Activated CD4-positive, alpha-beta T cell treated with anti-CD3 and anti-CD28 coated beads, Interleukin-2, amount 10 ng/mL, durations not matched to agents 7 days and 5 days (primary cell): Measurements from ENCODE around the gene EIF4E1B. TPM values are rescaled to one million over a fixed set of nuclear protein-coding genes. Genes with fewer than 3 reads are reported as not detected.

Source experiments
- CTCF ChIA-PET: fragments of 350-600 bp; sonication (Branson Sonifier 250); formaldehyde crosslinking; loops from one replicate; lab custom pipeline; 2021; ENCODE audit warnings: antibody characterized with exemption; lab: Charles Lee
- POLR2A ChIA-PET: fragments of 350-600 bp; sonication (Branson Sonifier 250); formaldehyde crosslinking; loops from one replicate; lab custom pipeline; 2021; ENCODE audit warnings: antibody characterized with exemption; lab: Charles Lee
- DNase-seq: peaks from one replicate; pipeline ENCODE4 v3.0.0-alpha.2; 2020
- H3K27ac Mint-ChIP-seq: one replicate; pipeline ENCODE4 v1.8.0; 2021; ENCODE audit warnings: mild to moderate bottlenecking, moderate library complexity, mixed read lengths
- H3K27me3 Mint-ChIP-seq: one replicate; pipeline ENCODE4 v1.8.0; 2021; ENCODE audit warnings: mixed read lengths
- H3K36me3 Mint-ChIP-seq: one replicate; pipeline ENCODE4 v1.8.0; 2021; ENCODE audit warnings: low read depth, mixed read lengths
- H3K4me1 Mint-ChIP-seq: one replicate; pipeline ENCODE4 v1.8.0; 2021; ENCODE audit warnings: mixed read lengths
- H3K4me3 Mint-ChIP-seq: one replicate; pipeline ENCODE4 v1.8.0; 2021; ENCODE audit warnings: mild to moderate bottlenecking, moderate library complexity, mixed read lengths
- H3K9me3 Mint-ChIP-seq: one replicate; pipeline ENCODE4 v1.8.0; 2021; ENCODE audit warnings: mixed read lengths
- total RNA-seq, 2 experiments: library from RNA; stranded (reverse); gene quantifications; one replicate each; pipeline ENCODE4 v1.2.3, GENCODE V29; 2021

Gene EIF4E1B
- total RNA-seq, 2 experiments from 2014 or later: not detected

DNA sequence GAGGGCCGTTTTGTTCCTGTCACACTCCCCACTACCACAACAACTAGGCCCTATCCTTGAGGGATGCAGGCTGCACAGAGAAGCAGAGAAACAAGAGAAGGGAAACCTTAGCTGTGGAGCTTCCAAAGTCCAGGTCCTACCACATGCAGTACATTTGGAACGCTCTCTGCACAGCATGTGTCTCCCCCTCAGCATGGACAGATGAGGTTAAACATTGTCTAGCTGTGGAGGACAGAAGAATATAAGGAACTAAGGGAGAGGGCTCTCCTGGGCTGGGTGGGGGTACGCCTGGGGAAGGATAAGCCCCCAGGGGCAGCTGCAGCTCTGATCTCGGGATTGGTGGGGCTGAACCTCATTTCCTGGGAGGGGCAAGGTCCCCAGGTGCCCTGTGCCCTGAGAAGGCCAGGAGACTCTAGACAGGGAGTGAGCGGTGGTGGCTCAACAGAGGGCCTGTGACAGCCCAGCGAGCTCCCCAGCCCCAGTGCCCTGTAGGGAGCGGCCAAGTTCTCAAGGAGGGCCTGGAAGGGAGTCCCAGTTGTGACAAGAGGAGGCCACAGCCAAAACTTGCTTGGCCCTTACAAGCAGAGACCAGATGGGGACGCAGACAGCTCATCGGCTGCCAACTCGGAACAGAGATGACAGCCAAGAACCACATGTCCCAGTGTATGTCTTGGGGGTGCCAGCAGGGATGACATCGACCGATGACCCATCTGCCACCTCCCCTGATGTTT lies 46.9 kb downstream of the EIF4E1B start:
- POLR2A ChIA-PET: no interaction called here
- Mint-ChIP-seq H3K4me1 (no peaks in the 10 kb centered on the region), H3K36me3 (no peaks in the 10 kb centered on the region), H3K9me3 (no peaks in the 10 kb centered on the region), H3K27me3 (peaks cover 35% of the 10 kb centered on the region), H3K27ac (no peak overlapping the region), H3K4me3 (no peak overlapping the region)
- CTCF ChIA-PET: interaction anchor here (1.1 kb wide), 1 partner anchor 16 kb away, joined by 4 read pairs; no protein-coding TSS in a partner anchor
- no peak for DNase-seq

- H3K4me3 Mint-ChIP-seq: no peak overlapping the region
- H3K4me1 Mint-ChIP-seq: no peaks in the 10 kb centered on the region
- H3K27ac Mint-ChIP-seq: no peak overlapping the region
- H3K27me3 Mint-ChIP-seq: peaks cover 43% of the 10 kb centered on the region
- CTCF ChIA-PET: interaction anchor here (0.7 kb wide), 1 partner anchor 9 kb away, joined by 4 read pairs; no protein-coding TSS in a partner anchor
- no peak for DNase-seq
- H3K9me3 Mint-ChIP-seq: no peaks in the 10 kb centered on the region
- H3K36me3 Mint-ChIP-seq: no peaks in the 10 kb centered on the region
- POLR2A ChIA-PET: no interaction called here
These were observed 48.1 kb downstream of the EIF4E1B start for GRCh38 chr5:176678584-176678983.

DNA sequence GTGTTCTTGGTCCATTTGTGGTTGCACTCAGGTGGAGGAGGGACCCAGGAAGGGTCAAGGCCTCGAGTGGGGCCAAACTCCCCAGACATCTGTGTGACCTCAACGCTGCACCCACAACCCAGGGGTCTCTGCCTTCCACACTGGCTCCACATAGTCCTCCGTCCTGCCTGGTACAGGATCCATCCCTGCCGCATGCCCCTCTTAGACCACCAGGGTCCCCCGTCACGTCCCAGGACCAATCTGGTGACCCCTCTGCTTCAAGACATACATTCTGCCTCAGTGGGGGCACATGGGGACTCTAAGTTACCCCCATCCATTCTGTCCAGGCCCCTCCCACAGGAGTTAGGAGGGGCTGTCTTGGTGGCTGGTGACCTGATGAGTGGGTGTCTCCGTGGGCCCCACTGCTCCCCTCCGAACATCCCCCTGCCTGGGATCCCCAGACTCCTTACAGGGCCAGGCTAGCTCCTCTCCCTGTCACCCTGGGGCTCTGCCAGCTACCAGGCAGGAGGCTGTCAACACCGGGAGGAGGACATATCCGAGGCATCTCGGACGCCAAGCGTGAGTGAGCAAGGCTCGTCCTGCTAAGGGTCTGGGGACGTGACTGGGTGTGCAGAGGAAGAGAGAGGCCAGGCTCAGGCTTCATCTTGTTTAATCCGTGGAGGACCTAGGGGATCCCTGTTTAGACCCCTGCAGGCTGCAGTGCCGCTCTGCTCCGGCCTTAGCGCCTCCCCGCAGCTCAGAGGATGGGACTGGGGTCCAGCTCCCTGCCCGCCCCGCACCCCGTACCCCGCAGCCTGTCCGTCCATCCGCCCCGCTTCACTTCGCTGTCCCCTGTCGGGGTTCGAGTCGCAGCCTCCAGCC lies 49.1 kb downstream of the EIF4E1B start:
- Mint-ChIP-seq H3K27me3 (peaks cover 50% of the 10 kb centered on the region), H3K4me3 (no peak overlapping the region), H3K9me3 (no peaks in the 10 kb centered on the region), H3K27ac (no peak overlapping the region), H3K36me3 (no peaks in the 10 kb centered on the region), H3K4me1 (no peaks in the 10 kb centered on the region)
- CTCF ChIA-PET: interaction anchor here (0.7 to 2.0 kb wide), 3 partner anchors 19 to 141 kb away, joined by 3 to 9 read pairs (median 3); no protein-coding TSS in a partner anchor
- POLR2A ChIA-PET: no interaction called here
- no peak for DNase-seq

DNA sequence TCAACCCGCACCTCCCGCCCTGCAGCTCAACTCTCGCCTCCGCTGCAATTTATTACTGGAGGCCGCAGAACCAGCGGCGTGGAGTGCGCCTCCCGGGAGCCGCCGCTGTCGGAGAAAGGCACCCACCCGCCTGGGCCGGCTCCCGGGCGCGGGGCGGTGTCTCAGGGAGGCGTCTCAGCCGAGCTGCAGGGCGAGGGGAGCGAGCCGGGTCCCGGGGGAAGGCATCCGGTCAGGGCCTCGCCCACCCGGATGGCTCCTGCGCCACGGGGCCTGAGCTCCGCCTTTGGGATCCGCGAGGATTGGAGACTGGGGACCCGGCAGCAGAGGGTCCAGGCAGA lies 49.7 kb downstream of the EIF4E1B start:
- H3K36me3 Mint-ChIP-seq: no peaks in the 10 kb centered on the region
- H3K27me3 Mint-ChIP-seq: peaks cover 56% of the 10 kb centered on the region
- POLR2A ChIA-PET: no interaction called here
- H3K27ac Mint-ChIP-seq: no peak overlapping the region
- CTCF ChIA-PET: interaction anchor here (0.7 to 2.0 kb wide), 3 partner anchors 19 to 140 kb away, joined by 3 to 9 read pairs (median 3); no protein-coding TSS in a partner anchor
- H3K4me3 Mint-ChIP-seq: no peak overlapping the region
- H3K9me3 Mint-ChIP-seq: peaks cover 2% of the 10 kb centered on the region
- H3K4me1 Mint-ChIP-seq: no peaks in the 10 kb centered on the region
- DNase-seq: no peak

DNA sequence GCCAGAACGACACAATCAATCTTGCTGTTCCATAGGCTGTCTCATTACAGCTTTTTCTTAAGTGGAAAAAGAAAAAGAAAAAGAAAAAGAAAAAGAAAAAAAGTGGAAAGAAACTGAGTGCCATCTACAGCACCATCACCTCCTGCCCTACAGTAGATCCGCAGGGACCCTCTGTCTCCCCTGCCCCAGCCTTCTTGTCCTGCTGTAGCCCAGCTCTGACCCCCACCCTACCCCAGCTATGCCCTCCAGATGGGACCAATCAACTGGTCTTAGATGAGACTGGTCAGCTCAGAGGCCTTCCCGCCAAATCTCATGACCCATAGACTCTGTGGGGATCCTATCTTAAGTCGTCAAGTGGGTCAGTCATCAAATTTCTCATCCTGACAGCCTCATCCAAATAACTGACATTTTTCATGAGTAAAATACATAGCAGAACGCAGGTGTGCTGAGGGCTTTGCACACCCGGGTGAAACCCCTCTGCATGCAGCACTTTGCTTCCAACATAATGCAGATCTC lies 51.6 kb downstream of the EIF4E1B start:
- ChIA-PET CTCF (interaction anchor here (0.9 kb wide), 1 partner anchor 16 kb away, joined by 3 read pairs; no protein-coding TSS in a partner anchor), POLR2A (no interaction called here)
- H3K4me1 Mint-ChIP-seq: no peaks in the 10 kb centered on the region
- DNase-seq: no peak
- H3K4me3 Mint-ChIP-seq: no peak overlapping the region
- H3K36me3 Mint-ChIP-seq: no peaks in the 10 kb centered on the region
- H3K27me3 Mint-ChIP-seq: peaks cover 63% of the 10 kb centered on the region
- peaks cover 3% of the 10 kb centered on the region for H3K9me3 Mint-ChIP-seq
- H3K27ac Mint-ChIP-seq: no peak overlapping the region

DNA sequence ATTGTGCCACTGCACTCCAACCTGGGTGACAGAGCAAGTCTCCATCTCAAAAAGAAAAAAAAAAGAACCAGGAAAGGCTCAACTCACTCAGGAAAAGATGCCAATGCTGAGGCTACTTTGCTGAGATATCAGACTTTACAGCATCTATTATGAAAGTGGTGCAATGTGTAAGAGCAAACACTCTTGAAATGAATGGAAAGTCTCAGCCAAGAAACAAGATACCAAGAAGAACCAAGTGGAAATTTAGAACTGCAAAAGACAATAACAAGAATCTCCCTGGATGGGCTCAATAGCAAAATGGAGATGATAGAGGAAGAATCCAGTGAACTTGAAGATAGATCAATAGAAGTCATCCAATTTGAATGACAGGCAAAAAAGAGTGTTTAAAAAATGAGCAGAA lies 54.5 kb downstream of the EIF4E1B start:
- ChIA-PET CTCF (no interaction called here), POLR2A (no interaction called here)
- Mint-ChIP-seq H3K4me1 (no peaks in the 10 kb centered on the region), H3K27me3 (peaks cover 47% of the 10 kb centered on the region), H3K27ac (no peak overlapping the region), H3K4me3 (no peak overlapping the region), H3K9me3 (peaks cover 5% of the 10 kb centered on the region), H3K36me3 (no peaks in the 10 kb centered on the region)
- DNase-seq: no peak

- no peak overlapping the region for H3K4me3 Mint-ChIP-seq
- H3K9me3 Mint-ChIP-seq: peaks cover 5% of the 10 kb centered on the region
- no peak for DNase-seq
- no peaks in the 10 kb centered on the region for H3K36me3 Mint-ChIP-seq
- ChIA-PET POLR2A (no interaction called here), CTCF (interaction anchor here (1.0 to 1.3 kb wide), 2 partner anchors 9 to 26 kb away, joined by 3 to 4 read pairs; no protein-coding TSS in a partner anchor)
- no peaks in the 10 kb centered on the region for H3K4me1 Mint-ChIP-seq
- peaks cover 38% of the 10 kb centered on the region for H3K27me3 Mint-ChIP-seq
- no peak overlapping the region for H3K27ac Mint-ChIP-seq
These were observed 56.8 kb downstream of the EIF4E1B start for GRCh38 chr5:176687247-176687646.

DNA sequence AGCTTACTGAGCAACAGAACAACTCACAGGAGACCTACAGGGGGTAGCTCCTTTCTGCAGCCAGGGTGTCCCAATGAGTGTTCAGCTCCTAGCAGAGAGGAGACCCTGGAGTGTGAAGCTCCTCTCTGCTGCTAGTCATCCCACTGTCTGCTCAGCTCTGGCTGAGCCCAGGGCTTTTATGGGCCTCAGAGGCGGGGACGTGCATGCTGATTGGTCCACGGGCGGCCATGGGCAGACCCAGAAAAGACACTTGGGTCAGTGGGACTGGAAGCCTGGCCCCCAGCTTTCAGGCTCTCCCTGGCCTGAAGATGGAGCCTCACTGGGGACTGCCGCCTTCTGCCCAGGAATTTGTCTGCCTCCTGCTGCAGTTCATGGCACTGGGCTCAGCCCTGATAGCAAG lies 57.4 kb downstream of the EIF4E1B start:
- Mint-ChIP-seq H3K36me3 (no peaks in the 10 kb centered on the region), H3K27me3 (peaks cover 37% of the 10 kb centered on the region), H3K9me3 (peaks cover 5% of the 10 kb centered on the region), H3K4me3 (no peak overlapping the region), H3K4me1 (no peaks in the 10 kb centered on the region), H3K27ac (no peak overlapping the region)
- no peak for DNase-seq
- ChIA-PET CTCF (interaction anchor here (0.6 to 1.3 kb wide), 4 partner anchors 9 to 512 kb away, joined by 3 to 10 read pairs (median 4); no protein-coding TSS in a partner anchor), POLR2A (no interaction called here)

GRCh38 chr5:176690911-176691310 lies 60.4 kb downstream of the EIF4E1B start:
- Mint-ChIP-seq H3K4me3 (no peak overlapping the region), H3K36me3 (no peaks in the 10 kb centered on the region), H3K27ac (no peak overlapping the region), H3K27me3 (peaks cover 28% of the 10 kb centered on the region), H3K9me3 (peaks cover 2% of the 10 kb centered on the region), H3K4me1 (no peaks in the 10 kb centered on the region)
- ChIA-PET POLR2A (no interaction called here), CTCF (interaction anchor here (0.9 kb wide), 1 partner anchor 23 kb away, joined by 4 read pairs; no protein-coding TSS in a partner anchor)
- DNase-seq: no peak

DNA sequence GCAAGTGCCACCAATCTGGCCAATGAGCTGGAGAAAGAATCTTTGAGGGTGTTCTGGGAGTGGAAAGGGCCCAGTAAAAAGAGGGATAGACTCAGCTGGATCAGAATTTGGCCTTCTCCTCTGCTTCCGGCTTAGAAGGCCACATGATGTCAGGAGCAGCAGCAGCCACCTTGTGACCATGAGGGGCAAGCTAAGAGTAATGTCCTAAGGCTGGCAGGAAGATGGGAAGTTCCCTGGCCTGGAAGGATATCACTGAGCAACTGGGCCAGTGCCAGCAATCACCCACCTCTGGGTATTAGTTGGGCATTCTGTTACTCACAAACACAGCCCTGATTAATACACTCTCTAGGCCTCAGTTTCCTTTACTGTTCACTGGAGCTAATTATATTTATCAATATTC lies 61.0 kb downstream of the EIF4E1B start:
- POLR2A ChIA-PET: no interaction called here
- peaks cover 28% of the 10 kb centered on the region for H3K27me3 Mint-ChIP-seq
- H3K4me1 Mint-ChIP-seq: no peaks in the 10 kb centered on the region
- H3K4me3 Mint-ChIP-seq: no peak overlapping the region
- no peak for DNase-seq
- no peak overlapping the region for H3K27ac Mint-ChIP-seq
- CTCF ChIA-PET: interaction anchor here (0.9 kb wide), 1 partner anchor 22 kb away, joined by 4 read pairs; no protein-coding TSS in a partner anchor
- no peaks in the 10 kb centered on the region for H3K36me3 Mint-ChIP-seq
- H3K9me3 Mint-ChIP-seq: peaks cover 2% of the 10 kb centered on the region

GRCh38 chr5:176692326-176692725 lies 61.9 kb downstream of the EIF4E1B start:
- Mint-ChIP-seq H3K4me1 (no peaks in the 10 kb centered on the region), H3K4me3 (no peak overlapping the region), H3K27me3 (peaks cover 35% of the 10 kb centered on the region), H3K36me3 (no peaks in the 10 kb centered on the region), H3K27ac (no peak overlapping the region), H3K9me3 (no peaks in the 10 kb centered on the region)
- CTCF ChIA-PET: interaction anchor here (0.9 to 1.3 kb wide), 3 partner anchors 8 to 31 kb away, joined by 3 read pairs; no protein-coding TSS in a partner anchor
- POLR2A ChIA-PET: no interaction called here
- no peak for DNase-seq

GRCh38 chr5:176692839-176693476 lies 62.5 kb downstream of the EIF4E1B start:
- Mint-ChIP-seq H3K4me1 (no peaks in the 10 kb centered on the region), H3K36me3 (no peaks in the 10 kb centered on the region), H3K9me3 (no peaks in the 10 kb centered on the region), H3K27ac (no peak overlapping the region), H3K27me3 (peaks cover 40% of the 10 kb centered on the region), H3K4me3 (no peak overlapping the region)
- ChIA-PET POLR2A (no interaction called here), CTCF (interaction anchor here (0.8 to 1.3 kb wide), 4 partner anchors 8 to 32 kb away, joined by 3 read pairs; no protein-coding TSS in a partner anchor)
- no peak for DNase-seq
